ENCODE measurements around the gene PDK4.
"Not testable (repeated sequence)": the region's sequence is repeated elsewhere in the genome, so short reads cannot be mapped to it uniquely, and the experiment has no call there.

PDK4 gene

GRCh38 chr7:95558864-95559263 is 37.5 kb downstream of the PDK4 start:
- no peak for DNase-seq

GRCh38 chr7:95556777-95557176 is 39.5 kb downstream of the PDK4 start:
- no peak for DNase-seq

GRCh38 chr7:95553939-95554338 is 42.4 kb downstream of the PDK4 start:
- no peak for DNase-seq

- DNase-seq = not testable (repeated sequence)
Observed at GRCh38 chr7:95552010-95552926, 44.0 kb downstream of the PDK4 start.

GRCh38 chr7:95550546-95550945 is 45.8 kb downstream of the PDK4 start:
- no peak for DNase-seq

- no peak for DNase-seq
Observed at GRCh38 chr7:95549818-95550529, 46.3 kb downstream of the PDK4 start.

GRCh38 chr7:95547361-95548348 is 48.7 kb downstream of the PDK4 start:
- no peak for DNase-seq

GRCh38 chr7:95546647-95547046 is 49.7 kb downstream of the PDK4 start:
- no peak for DNase-seq

GRCh38 chr7:95545673-95546072 is 50.6 kb downstream of the PDK4 start:
- DNase-seq = no peak

- DNase-seq = no peak
Observed at GRCh38 chr7:95545007-95545615, 51.2 kb downstream of the PDK4 start.

GRCh38 chr7:95544171-95544570 is 52.1 kb downstream of the PDK4 start:
- DNase-seq = no peak

- no peak for DNase-seq
Observed at GRCh38 chr7:95543312-95543711, 53.0 kb downstream of the PDK4 start.

GRCh38 chr7:95540366-95540765 is 56.0 kb downstream of the PDK4 start:
- DNase-seq = no peak

GRCh38 chr7:95539426-95539825 is 56.9 kb downstream of the PDK4 start:
- no peak for DNase-seq

- DNase-seq = no peak
Observed at GRCh38 chr7:95537468-95537867, 58.8 kb downstream of the PDK4 start.

- DNase-seq = no peak
Observed at GRCh38 chr7:95536656-95537311, 59.5 kb downstream of the PDK4 start.

- no peak for DNase-seq
Observed at GRCh38 chr7:95535662-95536061, 60.7 kb downstream of the PDK4 start.

- no peak for DNase-seq
Observed at GRCh38 chr7:95534796-95535195, 61.5 kb downstream of the PDK4 start.

Data from activated naive CD4-positive, alpha-beta T cell treated with anti-CD3 and anti-CD28 coated beads, Interleukin-2, amount 50 U/mL, for 16 hours (primary cell).